ENCODE data around the gene XPO4.

Gene XPO4

DNA sequence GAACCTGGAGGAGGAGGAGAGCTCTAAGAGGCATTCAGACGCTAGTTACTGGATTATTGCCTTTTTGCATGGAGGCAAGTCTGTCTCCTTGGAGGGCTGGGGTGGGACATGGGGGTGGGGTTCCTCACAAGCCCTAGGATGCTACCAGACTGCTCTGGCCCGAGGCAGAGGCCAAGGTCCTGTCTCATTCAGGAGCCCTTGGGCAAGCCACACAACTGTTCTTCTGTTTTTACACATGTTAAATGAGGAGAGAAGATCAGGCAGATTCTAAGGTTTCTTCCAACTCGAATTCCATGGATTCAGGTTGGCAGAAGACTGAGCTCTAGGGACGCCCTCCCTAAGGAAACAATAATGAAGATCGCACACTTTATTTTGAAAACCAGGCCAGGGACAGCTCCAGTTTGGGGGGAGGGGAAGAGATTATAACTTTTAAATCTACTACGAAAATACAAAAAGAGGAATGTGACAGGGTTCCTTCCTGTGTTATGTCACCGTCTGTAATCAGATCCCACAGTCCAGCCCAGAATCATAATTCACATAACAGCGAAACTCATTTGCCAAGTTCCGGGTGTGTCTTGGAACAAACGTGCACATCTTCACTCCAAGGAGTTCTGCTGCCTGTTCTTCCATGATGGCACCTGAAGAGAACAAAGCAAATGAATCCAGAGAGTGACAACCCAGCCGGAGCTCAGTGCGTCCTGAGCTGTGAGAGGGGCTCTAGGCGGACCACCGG, 173.8 kb downstream of the XPO4 start:
- no peak for DNase-seq (ENCODE audit: low read depth in 2 of 2)

DNA sequence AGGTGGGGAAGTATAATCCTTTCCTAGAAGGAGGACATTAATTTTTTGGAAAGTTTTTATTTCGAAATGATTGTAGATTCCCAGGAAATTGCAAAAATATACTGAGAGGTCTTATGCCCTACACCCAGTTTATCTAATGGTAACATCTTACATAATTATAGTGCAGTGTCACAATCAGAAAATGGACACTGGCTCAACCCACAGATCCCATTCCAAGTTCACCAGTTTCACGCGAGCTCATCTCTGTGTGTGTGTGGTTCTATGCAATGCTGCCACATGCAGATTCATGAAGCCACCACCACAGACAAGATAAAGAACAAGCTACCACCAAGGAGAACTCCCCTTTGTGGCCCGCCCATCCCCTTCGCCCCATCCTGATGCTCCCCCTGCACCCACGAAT, 174.7 kb downstream of the XPO4 start:
- no peak for DNase-seq (ENCODE audit: low read depth in 2 of 2)

All from stimulated activated CD4-positive, alpha-beta T cell treated with anti-CD3 and anti-CD28 coated beads, Interleukin-1b, Interleukin-23, amount 100 ng/mL, for 4 hours (primary cell).